ENCODE measurements around the gene ZNF587B. TPM values are rescaled to one million over a fixed set of nuclear protein-coding genes. Genes with fewer than 3 reads are reported as not detected.
A peak's percentile ranks its signal among the peaks of the same experiment; 100 is the strongest.

Gene ZNF587B
- total RNA-seq, 1 experiment from 2014 or later: 14.1 TPM

DNA sequence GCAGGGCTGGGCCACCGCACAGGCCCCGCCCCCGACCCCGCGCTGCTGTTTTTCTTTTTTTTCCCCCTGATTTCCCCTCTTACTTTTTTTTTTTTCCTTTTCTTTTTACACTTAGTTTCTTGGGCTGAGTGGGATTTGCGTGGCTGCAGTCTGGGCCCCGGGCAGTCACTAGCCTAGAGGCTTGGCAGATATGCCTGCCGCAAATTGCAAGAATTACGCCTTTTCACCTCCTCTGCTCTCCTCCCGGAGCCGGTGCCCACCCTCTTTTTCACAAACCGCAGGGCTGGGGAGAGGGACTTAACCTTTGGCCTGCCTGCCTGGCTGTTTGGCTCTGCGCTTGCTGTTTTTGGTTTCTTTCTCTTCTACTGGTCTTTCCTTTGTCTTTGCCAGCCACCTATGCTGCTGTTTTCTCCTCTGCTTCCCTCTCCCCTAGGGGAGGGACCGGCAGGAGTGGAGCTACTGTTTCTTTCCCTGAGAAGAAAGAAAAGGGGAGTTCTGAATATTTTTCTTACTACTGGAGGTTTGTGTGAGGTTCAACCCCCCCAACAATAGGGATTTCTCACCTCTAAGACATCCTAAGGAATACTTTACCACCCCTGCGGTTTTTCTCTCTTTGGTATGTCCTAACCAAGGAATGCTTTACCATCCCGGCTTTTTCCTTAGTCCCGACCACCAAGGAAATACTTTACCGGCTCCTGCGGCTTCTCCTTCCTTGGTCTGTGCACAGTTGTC is 26.3 kb upstream of the ZNF587B start:
- no TSS peak for BruUV-seq (replicated peaks)
- peak; percentile 73 for ATAC-seq
- Histone ChIP-seq H3K9me3 (ENCODE audit: control insufficient read depth in 1 of 2, insufficient read depth in 1 of 2, low read depth in 1 of 2, low read length in 2 of 2) (no peaks in the 10 kb centered on the region), H3K79me2 (ENCODE audit: insufficient read depth, low read length) (no peaks in the 10 kb centered on the region), H3K9ac (ENCODE audit: low read length) (peak overlapping the region; percentile 59), H3K4me1 (ENCODE audit: control insufficient read depth in 1 of 2, insufficient read depth in 2 of 2, low read length in 2 of 2) (peaks cover 9 to 20% of the 10 kb centered on the region in 2 experiments; a peak in 3 of 4 replicates), H3K36me3 (ENCODE audit: control insufficient read depth in 1 of 2, insufficient read depth in 2 of 2, low read length in 2 of 2) (peaks cover 11 to 13% of the 10 kb centered on the region in 2 experiments; a peak in 3 of 4 replicates), H3K27ac (ENCODE audit: low read depth, low read length) (peak overlapping the region; percentile 58), H3K4me2 (ENCODE audit: low read length) (peak overlapping the region; percentile 87), H2AFZ (ENCODE audit: low read depth, low read length, poor library complexity, severe bottlenecking) (no peak overlapping the region), H3K9me2 (ENCODE audit: insufficient read depth) (no peaks in the 10 kb centered on the region), H3K4me3 (replicated peaks in 1 of 2; ENCODE audit: low read depth in 1 of 2, low read length in 2 of 2) (peak overlapping the region; percentile 55 to 61), H3K27me3 (ENCODE audit: insufficient read depth, low read length) (no peaks in the 10 kb centered on the region), H4K20me1 (ENCODE audit: insufficient read depth) (no peaks in the 10 kb centered on the region)
- POLR2A ChIA-PET: interaction anchor here (1.3 kb wide), 1 partner anchor 11 kb away, joined by 3 read pairs; no protein-coding TSS in a partner anchor
- DNase-seq (ENCODE audit: low read depth, low spot score): peak; percentile 12
- CTCF ChIA-PET: no interaction called here
- intact Hi-C loops (cut with micrococcal nuclease): loop anchor here (5.0 kb wide), 1 partner anchor 56 kb away; the partner anchor contains the start of gene ZNF776
- TF ChIP-seq EZH2phosphoT487 (IDR thresholded peaks at IDR 0.05; ENCODE audit: borderline replicate concordance) (no peak), ELF1 (IDR thresholded peaks at IDR 0.05; ENCODE audit: borderline replicate concordance, low read depth) (no peak), RAD21 (IDR thresholded peaks at IDR 0.05; ENCODE audit: low read depth) (no peak), EZH2 (IDR thresholded peaks at IDR 0.05) (no peak), POLR2A (IDR thresholded peaks at IDR 0.05; ENCODE audit: borderline replicate concordance, extremely low read depth, insufficient read depth, insufficient read length) (no peak)
- TF ChIP-seq, protein P1, sequence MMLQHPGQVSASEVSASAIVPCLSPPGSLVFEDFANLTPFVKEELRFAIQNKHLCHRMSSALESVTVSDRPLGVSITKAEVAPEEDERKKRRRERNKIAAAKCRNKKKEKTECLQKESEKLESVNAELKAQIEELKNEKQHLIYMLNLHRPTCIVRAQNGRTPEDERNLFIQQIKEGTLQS (IDR thresholded peaks at IDR 0.05): no peak
- TF ChIP-seq, protein P2, sequence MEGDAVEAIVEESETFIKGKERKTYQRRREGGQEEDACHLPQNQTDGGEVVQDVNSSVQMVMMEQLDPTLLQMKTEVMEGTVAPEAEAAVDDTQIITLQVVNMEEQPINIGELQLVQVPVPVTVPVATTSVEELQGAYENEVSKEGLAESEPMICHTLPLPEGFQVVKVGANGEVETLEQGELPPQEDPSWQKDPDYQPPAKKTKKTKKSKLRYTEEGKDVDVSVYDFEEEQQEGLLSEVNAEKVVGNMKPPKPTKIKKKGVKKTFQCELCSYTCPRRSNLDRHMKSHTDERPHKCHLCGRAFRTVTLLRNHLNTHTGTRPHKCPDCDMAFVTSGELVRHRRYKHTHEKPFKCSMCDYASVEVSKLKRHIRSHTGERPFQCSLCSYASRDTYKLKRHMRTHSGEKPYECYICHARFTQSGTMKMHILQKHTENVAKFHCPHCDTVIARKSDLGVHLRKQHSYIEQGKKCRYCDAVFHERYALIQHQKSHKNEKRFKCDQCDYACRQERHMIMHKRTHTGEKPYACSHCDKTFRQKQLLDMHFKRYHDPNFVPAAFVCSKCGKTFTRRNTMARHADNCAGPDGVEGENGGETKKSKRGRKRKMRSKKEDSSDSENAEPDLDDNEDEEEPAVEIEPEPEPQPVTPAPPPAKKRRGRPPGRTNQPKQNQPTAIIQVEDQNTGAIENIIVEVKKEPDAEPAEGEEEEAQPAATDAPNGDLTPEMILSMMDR (IDR thresholded peaks at IDR 0.05 in 2 of 3, conservative IDR thresholded peaks at IDR 0.05 in 1 of 3; ENCODE audit: borderline replicate concordance in 1 of 3, insufficient read depth in 1 of 3, low read depth in 2 of 3, low read length in 2 of 3): no peak
- RAD21 ChIA-PET (ENCODE audit: low non-redundant PET in 1 of 2, low total read pairs in 2 of 2, uncharacterized antibody in 2 of 2, unreplicated experiment in 2 of 2): no interaction called here
